Karpas-422 (cell line): ENCODE results near the gene KIF14. TPM values are rescaled to one million over a fixed set of nuclear protein-coding genes. Genes with fewer than 3 reads are reported as not detected.

Experiments used
- DNase-seq: peaks from one replicate; pipeline ENCODE4 v3.0.0-alpha.2; 2015
- H2AFZ ChIP-seq: fragments of 200-600 bp; sonication (generic); 2 replicates; pipeline ENCODE4 v1.6.1; 2014; ENCODE audit warnings: antibody characterized with exemption, low read length, mixed read lengths
- H3K27ac ChIP-seq: fragments of 200-600 bp; sonication (generic); 2 replicates; pipeline ENCODE4 v1.5.1; 2014; ENCODE audit warnings: mild to moderate bottlenecking, low read length, moderate library complexity
- H3K27me3 ChIP-seq: fragments of 200-600 bp; sonication (generic); 2 replicates; pipeline ENCODE4 v1.6.1; 2014; ENCODE audit warnings: low read length, mixed read lengths
- H3K36me3 ChIP-seq: fragments of 200-600 bp; sonication (generic); 2 replicates; pipeline ENCODE4 v1.6.1; 2014; ENCODE audit warnings: low read length, mixed read lengths; ENCODE audit not compliant: insufficient read depth
- H3K4me1 ChIP-seq: fragments of 200-600 bp; sonication (generic); 2 replicates; pipeline ENCODE4 v1.6.1; 2014; ENCODE audit warnings: mild to moderate bottlenecking, low read length, mixed read lengths
- H3K4me2 ChIP-seq: fragments of 200-600 bp; sonication (generic); 2 replicates; pipeline ENCODE4 v1.6.1; 2014; ENCODE audit warnings: low read length, low read depth, mild to moderate bottlenecking; ENCODE audit not compliant: poor library complexity, severe bottlenecking
- H3K4me3 ChIP-seq: fragments of 200-600 bp; sonication (generic); 2 replicates; pipeline ENCODE4 v1.5.1; 2014; ENCODE audit warnings: mild to moderate bottlenecking, antibody characterized with exemption, low read length, mixed read lengths
- H3K79me2 ChIP-seq: fragments of 200-600 bp; sonication (generic); 2 replicates; pipeline ENCODE4 v1.6.1; 2014; ENCODE audit warnings: mild to moderate bottlenecking, low read length, mixed read lengths
- H3K9ac ChIP-seq: fragments of 200-600 bp; sonication (generic); 2 replicates; pipeline ENCODE4 v1.6.0; 2014; ENCODE audit warnings: low read length
- H3K9me2 ChIP-seq: fragments of 200-600 bp; sonication (generic), shearing (Covaris generic); replicated peaks from 2 replicates; pipeline ENCODE4 v1.6.0; 2014; ENCODE audit warnings: mild to moderate bottlenecking, low read length, moderate library complexity; ENCODE audit not compliant: insufficient read depth
- H3K9me3 ChIP-seq: fragments of 300-700, 200-600 bp; sonication (generic); 2 replicates; pipeline ENCODE4 v1.6.1; 2014; ENCODE audit warnings: low read length, mixed read lengths
- H4K20me1 ChIP-seq: fragments of 200-600 bp; sonication (generic); 2 replicates; pipeline ENCODE4 v1.6.1; 2014; ENCODE audit warnings: mild to moderate bottlenecking, antibody characterized with exemption, low read length, low read depth; ENCODE audit not compliant: insufficient read depth
- total RNA-seq: library from RNA; depleted of rRNA; stranded (reverse); fragments of >200 nt; shearing (Covaris generic); gene quantifications from 2 replicates; pipeline ENCODE4 v1.2.3, GENCODE V29; 2014; ENCODE audit warnings: low replicate concordance

Gene KIF14
- total RNA-seq, 1 experiment from 2014 or later = 15.2 TPM

DNA sequence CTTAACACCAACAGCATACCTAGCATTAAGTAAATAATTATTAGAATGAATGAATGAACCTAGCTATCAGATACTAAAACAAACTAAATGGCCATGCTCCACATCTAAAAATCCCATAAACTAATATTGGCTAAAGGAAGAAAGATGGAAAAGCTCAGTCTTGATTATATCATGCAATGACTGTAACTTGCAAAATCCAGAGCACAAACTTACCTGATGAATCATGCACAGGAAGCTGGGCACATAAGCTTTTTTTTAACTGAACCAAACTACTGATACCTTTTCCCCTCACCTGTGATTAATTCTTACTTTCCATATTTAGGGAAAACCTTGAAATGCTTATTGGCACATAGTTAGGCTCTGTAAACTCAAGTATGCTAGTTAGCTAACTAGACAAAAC, 70.2 kb downstream of the KIF14 start:
- no peak for DNase-seq
- Histone ChIP-seq H2AFZ (no peak overlapping the region), H3K9ac (no peak overlapping the region), H3K27me3 (no peaks in the 10 kb centered on the region), H3K79me2 (no peaks in the 10 kb centered on the region), H3K4me1 (peaks cover 9% of the 10 kb centered on the region), H3K36me3 (peaks cover 6% of the 10 kb centered on the region; the same call in 1 of the 2 replicates), H4K20me1 (no peaks in the 10 kb centered on the region), H3K4me2 (no peak overlapping the region), H3K27ac (no peak overlapping the region), H3K9me3 (no peaks in the 10 kb centered on the region), H3K9me2 (no peaks in the 10 kb centered on the region), H3K4me3 (no peak overlapping the region)

DNA sequence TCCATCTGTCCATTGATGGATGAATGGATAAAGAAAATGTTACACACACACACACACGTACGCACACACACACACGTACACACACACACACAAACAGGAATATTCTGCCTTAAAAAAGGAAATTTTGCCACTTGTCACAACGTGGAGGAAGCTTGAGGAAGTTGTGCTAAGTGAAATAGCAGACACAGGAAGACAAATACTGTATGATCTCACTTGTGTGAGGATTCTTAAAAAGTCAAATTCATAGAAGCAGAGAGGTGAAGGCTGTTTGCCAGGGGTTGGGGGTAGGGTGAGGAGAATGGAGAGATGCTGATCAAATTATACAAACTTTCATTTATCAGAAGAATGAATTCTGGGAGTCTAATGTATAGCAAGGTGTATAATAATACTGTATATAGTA, 73.2 kb downstream of the KIF14 start:
- Histone ChIP-seq H3K4me1 (peaks cover 9% of the 10 kb centered on the region), H3K36me3 (no peaks in the 10 kb centered on the region), H3K4me2 (no peak overlapping the region), H2AFZ (no peak overlapping the region), H3K9ac (no peak overlapping the region), H3K4me3 (no peak overlapping the region), H3K27ac (no peak overlapping the region), H3K79me2 (no peaks in the 10 kb centered on the region), H3K27me3 (no peaks in the 10 kb centered on the region), H3K9me3 (no peaks in the 10 kb centered on the region), H4K20me1 (no peaks in the 10 kb centered on the region), H3K9me2 (no peaks in the 10 kb centered on the region)
- no peak for DNase-seq

DNA sequence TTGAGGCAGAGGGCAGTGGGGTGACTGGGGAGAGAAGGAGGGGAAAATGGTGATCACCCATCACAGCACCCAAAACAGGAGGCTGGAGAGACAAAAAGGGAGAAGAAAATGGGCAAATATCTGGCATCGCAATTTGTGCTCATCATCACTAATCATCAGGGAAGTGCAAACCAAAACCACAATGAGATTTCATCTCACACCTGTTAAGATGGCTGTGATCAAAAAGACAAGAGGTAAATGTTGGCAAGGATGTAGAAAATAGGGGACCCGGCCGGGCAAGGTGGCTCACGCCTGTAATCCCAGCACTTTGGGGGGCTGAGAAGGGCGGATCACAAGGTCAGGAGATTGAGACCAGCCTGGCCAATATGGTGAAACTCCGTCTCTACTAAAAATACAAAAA, 74.0 kb downstream of the KIF14 start:
- Histone ChIP-seq H3K79me2 (no peaks in the 10 kb centered on the region), H3K36me3 (no peaks in the 10 kb centered on the region), H3K4me2 (no peak overlapping the region), H3K9me3 (no peaks in the 10 kb centered on the region), H3K4me1 (peaks cover 9% of the 10 kb centered on the region), H3K9ac (no peak overlapping the region), H2AFZ (no peak overlapping the region), H3K27me3 (no peaks in the 10 kb centered on the region), H3K9me2 (no peaks in the 10 kb centered on the region), H3K4me3 (no peak overlapping the region), H3K27ac (no peak overlapping the region), H4K20me1 (no peaks in the 10 kb centered on the region)
- no peak for DNase-seq

GRCh38 chr1:200542162-200542561, 78.4 kb downstream of the KIF14 start:
- no peak overlapping the region for H3K4me2 ChIP-seq
- peaks cover 7% of the 10 kb centered on the region for H3K4me1 ChIP-seq
- H3K27ac ChIP-seq = no peak overlapping the region
- no peaks in the 10 kb centered on the region for H3K79me2 ChIP-seq
- no peaks in the 10 kb centered on the region for H3K36me3 ChIP-seq
- no peak for DNase-seq
- H4K20me1 ChIP-seq = no peaks in the 10 kb centered on the region
- H3K9me3 ChIP-seq = no peaks in the 10 kb centered on the region
- H3K9ac ChIP-seq = no peak overlapping the region
- H3K9me2 ChIP-seq = no peaks in the 10 kb centered on the region
- H3K27me3 ChIP-seq = no peaks in the 10 kb centered on the region
- no peak overlapping the region for H3K4me3 ChIP-seq
- H2AFZ ChIP-seq = no peak overlapping the region

DNA sequence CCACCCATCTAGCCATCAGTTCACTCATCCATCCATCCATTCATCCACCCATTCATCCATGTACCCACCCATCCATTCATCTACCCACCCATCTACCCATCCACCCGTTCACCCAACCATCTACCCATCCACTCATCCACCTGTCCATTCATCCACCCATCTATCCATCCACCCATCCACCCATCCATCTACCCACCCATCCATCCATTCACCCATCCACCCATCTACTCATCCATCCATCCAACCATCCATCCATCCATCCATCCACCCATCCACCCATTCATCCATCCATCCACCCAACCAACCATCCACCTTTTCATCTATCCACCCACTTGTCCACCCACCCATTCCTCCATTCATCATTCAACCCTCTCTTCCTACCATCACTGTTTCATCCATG, 80.3 kb downstream of the KIF14 start:
- Histone ChIP-seq H3K9ac (no peak overlapping the region), H3K27ac (no peak overlapping the region), H3K79me2 (no peaks in the 10 kb centered on the region)

GRCh38 chr1:200538179-200538578, 82.4 kb downstream of the KIF14 start:
- Histone ChIP-seq H3K9me3 (no peaks in the 10 kb centered on the region), H3K4me3 (no peak overlapping the region), H4K20me1 (no peaks in the 10 kb centered on the region), H3K36me3 (no peaks in the 10 kb centered on the region), H3K4me1 (no peaks in the 10 kb centered on the region), H3K79me2 (no peaks in the 10 kb centered on the region), H2AFZ (no peak overlapping the region), H3K27ac (no peak overlapping the region), H3K27me3 (no peaks in the 10 kb centered on the region), H3K4me2 (no peak overlapping the region), H3K9ac (no peak overlapping the region), H3K9me2 (no peaks in the 10 kb centered on the region)
- no peak for DNase-seq

More for the DNA sequence above, 80.3 kb downstream of the KIF14 start:
- no peak for DNase-seq
- H3K4me1 ChIP-seq = no peaks in the 10 kb centered on the region
- H3K9me2 ChIP-seq = no peaks in the 10 kb centered on the region
- H2AFZ ChIP-seq = no peak overlapping the region
- H4K20me1 ChIP-seq = no peaks in the 10 kb centered on the region
- H3K27me3 ChIP-seq = no peaks in the 10 kb centered on the region
- H3K36me3 ChIP-seq = no peaks in the 10 kb centered on the region
- no peak overlapping the region for H3K4me2 ChIP-seq
- no peak overlapping the region for H3K4me3 ChIP-seq
- no peaks in the 10 kb centered on the region for H3K9me3 ChIP-seq

- DNase-seq = peak; percentile 77
- Histone ChIP-seq H3K4me1 (no peaks in the 10 kb centered on the region), H3K79me2 (no peaks in the 10 kb centered on the region), H3K9ac (no peak overlapping the region), H3K27ac (no peak overlapping the region), H3K4me2 (no peak overlapping the region), H3K36me3 (no peaks in the 10 kb centered on the region), H4K20me1 (no peaks in the 10 kb centered on the region), H3K27me3 (no peaks in the 10 kb centered on the region), H3K4me3 (no peak overlapping the region), H3K9me2 (no peaks in the 10 kb centered on the region), H3K9me3 (no peaks in the 10 kb centered on the region), H2AFZ (no peak overlapping the region)
These were observed 84.9 kb downstream of the KIF14 start for GRCh38 chr1:200535605-200536004.

DNA sequence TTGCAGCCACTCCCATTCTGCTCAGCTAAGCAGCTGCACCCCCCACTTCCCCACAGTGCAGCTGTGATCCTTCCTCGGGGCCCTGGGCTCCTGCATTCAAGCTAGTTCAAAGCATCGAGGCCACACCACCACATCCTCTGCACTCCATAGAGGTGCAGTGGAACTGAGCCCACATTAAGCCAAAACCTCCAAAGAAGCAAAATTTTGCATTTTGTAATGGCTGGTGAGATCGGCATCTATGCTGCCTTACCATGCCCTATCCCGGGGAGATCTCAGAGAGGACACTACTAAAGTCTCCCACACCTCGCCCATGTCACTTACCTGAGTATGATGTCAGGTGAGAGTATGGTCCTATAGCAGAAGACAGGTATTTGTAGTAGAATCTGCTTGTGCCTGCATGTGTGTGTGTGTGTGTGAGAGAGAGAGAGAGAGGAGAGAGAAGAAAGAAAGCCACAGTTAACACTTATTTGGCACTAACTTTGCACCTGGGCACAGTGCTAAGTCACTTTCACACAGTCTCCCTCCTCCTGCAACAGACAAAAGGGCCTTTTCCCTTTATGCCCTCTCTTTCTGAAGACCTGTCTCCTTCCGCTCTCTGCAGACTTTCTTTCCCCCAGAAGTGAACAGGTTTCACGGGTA, 89.8 kb downstream of the KIF14 start:
- peaks cover 14% of the 10 kb centered on the region for H3K4me1 ChIP-seq
- no peak overlapping the region for H2AFZ ChIP-seq
- H3K9ac ChIP-seq = no peak overlapping the region
- no peaks in the 10 kb centered on the region for H3K9me3 ChIP-seq
- H3K36me3 ChIP-seq = no peaks in the 10 kb centered on the region
- H3K79me2 ChIP-seq = no peaks in the 10 kb centered on the region
- DNase-seq = peak; percentile 38
- no peak overlapping the region for H3K4me2 ChIP-seq
- no peak overlapping the region for H3K27ac ChIP-seq
- H3K9me2 ChIP-seq = no peaks in the 10 kb centered on the region
- H4K20me1 ChIP-seq = no peaks in the 10 kb centered on the region
- H3K27me3 ChIP-seq = no peaks in the 10 kb centered on the region
- no peak overlapping the region for H3K4me3 ChIP-seq
